Measurements from ENCODE around the gene SMIM26.
"Not testable (repeated sequence)": the region's sequence is repeated elsewhere in the genome, so short reads cannot be mapped to it uniquely, and the experiment has no call there.

The SMIM26 gene, protein sequence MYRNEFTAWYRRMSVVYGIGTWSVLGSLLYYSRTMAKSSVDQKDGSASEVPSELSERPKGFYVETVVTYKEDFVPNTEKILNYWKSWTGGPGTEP

DNA sequence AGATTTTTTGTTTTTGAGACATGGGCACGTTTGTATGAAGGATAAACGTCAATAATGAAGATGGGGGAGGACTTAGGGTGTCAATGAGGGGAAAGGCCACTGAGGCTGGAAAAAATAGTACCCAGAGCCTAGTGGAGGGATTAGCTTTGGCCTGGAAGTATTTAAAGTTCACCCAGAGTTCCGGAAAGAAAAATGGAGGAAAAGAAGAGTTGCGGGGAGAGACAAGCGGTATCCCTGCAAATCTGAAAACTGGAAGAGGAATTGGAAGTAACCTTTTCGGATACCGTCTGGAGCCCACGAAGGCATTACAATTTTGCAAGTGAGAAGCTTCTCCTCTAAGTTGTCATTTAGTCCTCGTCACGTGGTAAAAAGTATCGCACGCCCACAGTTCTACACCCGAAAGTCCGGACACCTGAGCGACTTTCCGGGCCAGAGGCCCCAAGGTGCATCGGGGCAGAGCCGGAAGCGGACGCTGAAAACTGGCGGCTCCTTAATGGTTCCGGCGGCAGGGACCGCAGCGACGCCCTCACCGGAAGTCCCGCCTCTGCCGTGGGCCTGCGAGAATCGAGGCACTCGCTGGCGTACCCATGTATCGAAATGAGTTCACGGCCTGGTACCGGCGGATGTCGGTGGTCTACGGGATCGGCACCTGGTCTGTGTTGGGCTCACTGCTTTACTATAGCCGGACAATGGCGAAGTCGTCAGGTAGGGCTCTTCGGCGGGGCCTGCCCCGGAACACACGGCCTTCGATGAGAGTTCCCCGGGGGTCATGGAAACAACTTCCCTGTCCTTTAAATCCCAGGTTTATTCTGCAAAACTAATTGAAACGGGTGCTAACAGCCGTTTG, at the start of gene SMIM26:
Gene SMIM26, plus strand, starts transcription at position 541 of the 847 bp plus-strand sequence. Its CDS starts 47 bp downstream, at position 588.
- DNase-seq = peak; percentile 96

DNA sequence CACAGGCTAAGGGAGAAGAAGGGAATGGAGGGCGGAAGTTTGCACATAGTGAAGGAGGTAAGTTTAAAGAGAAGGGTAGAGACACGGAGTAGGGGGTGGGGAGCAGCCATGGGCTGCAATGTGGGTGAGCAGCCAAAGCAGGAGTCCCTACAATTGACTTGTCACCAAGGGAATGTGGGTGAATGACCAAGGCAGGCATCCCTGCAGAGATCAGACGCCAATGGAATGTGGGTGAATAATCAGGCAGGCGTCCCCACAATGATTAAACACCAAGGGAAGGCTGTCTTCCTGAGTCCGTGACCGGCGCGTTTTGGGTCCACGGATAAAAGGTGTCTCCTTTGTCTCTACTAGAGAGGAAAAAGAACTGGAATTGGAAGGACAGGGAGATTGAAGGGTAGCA, 45.2 kb upstream of the SMIM26 start:
- not testable (repeated sequence) for DNase-seq

DNA sequence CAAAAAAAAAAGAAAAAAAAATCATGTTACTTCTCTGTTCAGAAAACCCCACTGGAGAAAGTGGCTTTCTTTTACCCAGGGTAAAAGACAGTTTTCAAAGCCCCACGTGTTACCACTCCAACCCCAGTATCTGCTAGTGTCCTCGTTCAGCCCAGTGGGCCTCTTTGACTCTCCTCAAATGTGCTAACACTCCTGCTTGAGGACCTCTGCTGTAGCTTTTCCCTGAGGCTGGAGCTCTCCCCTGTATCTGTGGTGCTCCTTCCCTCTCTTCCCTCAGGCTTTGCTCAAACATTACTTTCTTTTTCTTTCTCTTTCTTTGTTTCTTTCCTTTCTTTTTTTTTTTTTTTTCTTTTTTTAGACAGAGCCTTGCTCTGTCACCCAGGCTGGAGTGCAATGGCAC, 44.2 kb upstream of the SMIM26 start:
- no peak for DNase-seq

DNA sequence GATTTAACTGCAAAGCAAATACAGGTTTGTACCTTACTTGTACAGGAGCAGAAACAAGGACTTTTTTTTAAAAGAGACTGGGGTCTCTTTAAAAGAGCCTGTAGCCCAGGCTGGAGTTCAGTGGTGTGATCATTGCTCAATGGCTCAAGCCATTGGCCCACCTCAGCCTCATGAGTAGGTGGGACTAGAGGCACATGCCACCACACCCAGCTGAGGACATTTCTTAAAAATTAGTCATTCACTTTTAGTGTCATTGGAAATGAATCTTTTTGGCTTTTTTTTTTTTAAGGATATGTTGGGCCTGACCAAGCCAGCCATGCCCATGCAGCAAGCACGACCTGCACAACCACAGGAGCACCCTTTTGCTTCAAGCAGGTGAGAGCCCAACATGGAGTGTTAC, 42.6 kb upstream of the SMIM26 start:
- DNase-seq = no peak

DNA sequence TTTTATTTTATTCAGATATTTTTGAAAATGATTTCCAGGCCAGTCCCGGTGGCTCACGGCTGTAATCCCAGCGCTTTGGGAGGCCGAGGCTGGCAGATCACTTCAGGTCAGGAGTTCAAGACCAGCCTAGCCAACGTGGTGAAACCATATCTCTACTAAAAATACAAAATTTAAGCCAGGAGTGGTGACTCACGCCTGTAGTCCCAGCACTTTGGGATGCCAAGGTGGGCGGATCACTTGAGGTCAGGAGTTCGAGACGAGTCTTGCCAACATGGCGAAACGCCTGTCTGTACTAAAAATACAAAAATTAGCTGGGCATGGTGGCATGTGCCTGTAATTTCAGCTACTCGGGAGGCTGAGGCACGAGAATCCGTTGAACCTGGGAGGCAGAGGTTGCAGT, 40.5 kb upstream of the SMIM26 start:
- not testable (repeated sequence) for DNase-seq

DNA sequence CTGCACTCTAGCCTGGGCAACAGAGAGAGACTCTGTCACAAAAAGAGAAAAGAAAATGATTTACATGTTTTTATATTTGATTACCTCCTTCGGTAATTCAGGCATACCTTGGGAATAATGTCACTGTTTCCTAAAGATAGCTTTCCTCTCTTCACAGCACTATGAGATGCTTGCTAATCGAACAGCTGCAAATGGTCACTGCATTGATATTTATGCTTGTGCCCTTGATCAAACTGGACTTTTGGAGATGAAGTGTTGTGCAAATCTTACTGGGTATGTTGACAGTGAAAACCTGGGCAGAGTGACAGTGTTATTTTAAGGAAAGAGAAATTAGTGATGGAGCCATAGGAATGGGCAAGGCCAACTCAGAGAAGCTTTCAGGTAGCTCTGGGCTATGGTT, 39.9 kb upstream of the SMIM26 start:
- no peak for DNase-seq

DNA sequence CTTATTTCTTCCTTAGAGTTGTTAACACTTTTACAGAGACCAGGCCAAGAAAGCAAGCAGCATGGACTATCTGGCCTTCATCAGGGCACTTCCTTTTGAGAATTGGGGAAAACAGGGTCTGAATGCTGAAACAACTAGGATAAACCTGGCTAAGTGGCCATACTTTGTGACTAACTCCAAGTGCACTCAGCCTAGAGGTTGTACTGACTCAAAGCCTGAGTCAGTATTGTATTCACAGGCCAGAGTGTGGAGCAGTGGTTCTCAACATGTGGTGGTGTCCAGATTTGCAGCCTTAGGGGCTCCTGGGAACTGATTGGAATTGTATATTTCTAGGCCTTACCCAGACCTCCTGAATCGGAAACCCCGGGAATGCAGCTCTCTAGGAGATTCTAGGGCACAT, 39.4 kb upstream of the SMIM26 start:
- DNase-seq = no peak

DNA sequence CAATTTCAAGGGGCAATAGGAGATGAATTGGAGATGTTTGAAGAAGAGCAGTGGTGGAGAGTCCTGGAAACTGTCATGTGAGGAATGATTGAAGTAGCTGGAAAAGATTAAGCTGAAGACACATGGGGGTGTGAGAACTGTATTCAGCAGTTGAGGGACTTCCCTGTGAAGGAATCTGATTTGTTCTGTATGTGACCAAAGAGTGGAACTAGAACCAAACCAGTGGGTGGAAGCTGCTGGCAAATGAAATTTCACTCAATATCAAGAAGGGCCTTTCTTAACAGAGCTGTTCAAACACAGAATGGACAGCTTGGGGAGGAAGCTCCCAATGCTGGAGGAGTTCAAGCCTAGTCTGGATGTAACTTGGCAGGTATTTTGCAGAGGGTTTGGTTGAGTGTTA, 38.2 kb upstream of the SMIM26 start:
- DNase-seq = no peak

DNA sequence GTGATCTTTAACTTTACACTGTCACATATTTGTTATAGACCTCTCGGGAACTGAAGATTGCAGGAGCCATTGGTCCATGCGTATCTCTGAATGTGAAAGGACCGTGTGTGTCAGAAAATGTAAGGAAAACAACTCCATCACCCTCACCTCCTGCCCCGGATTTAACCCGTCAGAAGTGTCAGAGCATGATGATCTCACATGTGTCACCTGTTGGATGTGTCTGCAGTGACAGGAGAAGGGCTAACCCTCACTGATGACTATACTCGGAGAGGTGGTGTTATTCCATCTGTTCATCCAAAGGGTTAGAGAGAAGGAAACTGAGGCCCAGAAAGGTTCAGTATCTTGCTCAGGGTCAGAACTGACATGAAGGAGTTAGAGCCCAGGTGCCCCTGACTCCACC, 34.6 kb upstream of the SMIM26 start:
- DNase-seq = no peak

DNA sequence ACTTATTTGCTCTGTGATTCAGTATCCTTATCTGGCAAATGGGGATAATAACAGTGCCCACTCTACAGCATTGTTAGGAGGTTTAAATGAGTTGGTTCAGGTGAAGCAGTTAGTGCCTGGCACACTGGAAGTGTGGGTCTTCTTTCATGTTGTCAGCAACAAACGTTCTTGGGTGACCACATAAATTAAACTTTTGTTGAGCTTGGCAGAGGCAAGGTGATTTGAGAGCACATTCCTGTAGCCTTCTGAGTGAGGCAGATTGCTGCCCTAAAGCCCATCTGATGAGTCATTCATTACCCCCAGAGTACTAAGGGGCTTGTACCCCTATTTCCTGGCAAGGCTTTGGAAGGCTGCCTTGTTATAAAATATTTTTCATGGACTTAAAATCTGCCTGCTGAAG, 33.7 kb upstream of the SMIM26 start:
- DNase-seq = no peak

DNA sequence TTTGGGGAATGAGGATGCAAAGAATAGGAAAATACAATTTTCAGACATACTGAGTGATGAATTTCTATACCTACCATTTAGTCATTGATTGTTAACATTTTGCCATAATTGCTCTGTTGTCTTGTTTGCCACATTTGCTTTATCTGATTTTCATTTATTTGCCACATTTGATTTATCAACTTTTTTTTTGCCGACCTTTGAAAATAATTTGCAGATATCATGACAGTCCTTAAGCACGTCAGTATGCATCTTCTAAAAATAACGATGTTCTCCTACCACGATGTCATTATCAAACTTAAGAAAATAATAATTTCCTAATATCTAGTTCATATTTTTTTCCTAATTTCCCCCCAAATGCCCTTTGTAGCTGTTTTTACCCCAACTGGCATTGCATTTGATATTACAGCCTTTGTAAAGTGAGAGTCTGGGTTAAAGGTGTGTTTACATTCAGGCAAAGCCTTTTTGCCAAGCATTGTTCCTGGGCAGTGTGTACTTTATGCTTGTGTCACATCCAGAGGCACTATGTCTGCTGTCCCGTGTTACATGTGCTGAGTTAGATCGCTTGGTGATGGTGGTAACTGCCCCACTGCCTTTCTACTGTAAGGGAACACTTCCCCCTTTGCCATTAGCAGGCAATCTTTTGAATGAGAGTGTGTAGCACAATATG, 33.1 kb upstream of the SMIM26 start:
- no peak for DNase-seq

DNA sequence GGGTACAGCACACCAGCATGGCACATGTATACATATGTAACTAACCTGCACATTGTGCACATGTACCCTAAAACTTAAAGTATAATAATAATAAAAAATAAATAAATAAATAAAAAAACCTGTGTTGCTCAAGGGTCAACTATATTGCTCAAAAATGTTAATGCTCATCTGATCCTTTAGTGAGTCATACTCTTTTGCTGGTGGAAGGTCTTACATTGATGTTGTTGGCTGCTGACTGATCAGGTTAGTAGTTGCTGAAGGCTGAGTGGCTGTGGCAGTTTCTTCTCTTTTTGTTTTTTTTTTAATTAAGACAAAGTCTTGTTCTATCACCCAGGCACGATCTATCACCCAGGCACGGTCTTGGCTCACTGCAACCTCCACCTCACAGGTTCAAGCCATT, 29.6 kb upstream of the SMIM26 start:
- DNase-seq = no peak

DNA sequence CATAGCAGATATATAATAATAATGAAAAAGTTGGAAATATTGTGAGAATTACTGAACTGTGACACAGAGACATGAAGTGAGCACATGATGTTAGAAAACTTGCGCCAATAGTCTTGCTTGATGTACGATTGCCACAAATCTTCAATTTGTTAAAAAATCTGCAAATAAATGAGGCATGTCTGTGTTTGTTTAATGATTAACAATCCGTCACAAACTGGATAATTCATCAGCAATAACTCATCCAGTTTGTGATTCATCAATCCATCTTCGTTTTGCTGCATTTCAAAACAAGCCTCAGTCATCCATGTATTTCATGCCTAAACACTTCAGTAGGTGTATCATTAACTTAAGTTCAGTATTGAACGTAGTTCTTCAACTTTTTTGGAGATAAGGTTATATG, 25.5 kb upstream of the SMIM26 start:
- no peak for DNase-seq

DNA sequence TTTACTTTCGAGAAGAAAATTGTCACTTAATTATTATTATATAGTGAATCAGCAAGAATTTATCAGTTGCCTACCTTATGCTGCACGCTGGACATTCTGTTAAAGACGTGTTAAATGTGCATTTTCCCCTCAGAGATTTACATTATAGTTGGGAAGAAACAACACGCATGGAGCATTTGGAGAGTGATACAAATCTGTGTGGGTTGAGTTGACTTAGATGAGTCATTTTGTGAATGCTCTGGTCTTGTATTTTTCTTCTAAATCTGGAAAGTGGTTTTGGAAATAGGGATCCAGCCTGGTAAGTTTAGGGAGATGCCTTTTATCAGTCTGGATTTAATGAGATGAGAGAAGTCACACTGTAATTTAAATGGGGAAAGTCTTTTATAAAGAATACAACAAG, 24.0 kb upstream of the SMIM26 start:
- DNase-seq = no peak

DNA sequence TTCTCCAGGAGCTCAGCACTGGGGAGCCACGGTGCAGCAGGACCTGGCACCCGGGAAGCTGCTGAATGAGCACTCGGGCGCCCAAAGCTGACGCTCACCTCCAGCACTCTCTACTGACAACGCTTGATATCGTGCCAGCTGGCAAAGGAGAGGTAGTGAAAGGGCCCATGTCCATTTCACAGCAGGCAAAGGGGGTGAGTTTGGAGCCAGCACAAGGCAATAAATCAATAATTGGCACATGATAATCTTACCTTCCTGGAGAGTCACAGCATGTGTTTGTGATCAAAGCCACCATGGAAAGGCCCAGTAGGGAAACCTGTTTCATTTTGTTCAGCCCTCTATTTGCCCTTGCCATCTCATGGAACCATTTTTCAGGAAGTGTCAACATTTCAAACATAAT, 23.3 kb upstream of the SMIM26 start:
- no peak for DNase-seq

DNA sequence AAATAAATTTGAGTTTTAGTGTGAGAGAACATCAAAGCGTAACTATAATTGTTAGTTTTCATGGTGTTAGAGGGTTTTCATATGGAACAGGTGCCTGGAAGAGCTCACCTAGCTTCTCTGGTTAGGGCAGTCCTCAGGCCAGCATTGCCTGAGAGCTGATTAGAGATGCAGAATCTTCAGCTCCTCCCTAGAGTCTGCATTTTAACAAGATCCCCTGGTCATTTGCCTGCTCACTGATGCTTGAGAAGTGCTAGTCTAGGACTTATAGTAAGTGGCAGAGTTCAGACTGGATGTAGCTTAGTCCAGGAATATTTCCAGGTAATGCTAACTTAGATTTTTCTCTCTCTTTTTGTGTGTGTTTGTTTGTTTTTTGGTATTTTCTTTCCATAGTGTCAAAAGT, 21.7 kb upstream of the SMIM26 start:
- DNase-seq = no peak

DNA sequence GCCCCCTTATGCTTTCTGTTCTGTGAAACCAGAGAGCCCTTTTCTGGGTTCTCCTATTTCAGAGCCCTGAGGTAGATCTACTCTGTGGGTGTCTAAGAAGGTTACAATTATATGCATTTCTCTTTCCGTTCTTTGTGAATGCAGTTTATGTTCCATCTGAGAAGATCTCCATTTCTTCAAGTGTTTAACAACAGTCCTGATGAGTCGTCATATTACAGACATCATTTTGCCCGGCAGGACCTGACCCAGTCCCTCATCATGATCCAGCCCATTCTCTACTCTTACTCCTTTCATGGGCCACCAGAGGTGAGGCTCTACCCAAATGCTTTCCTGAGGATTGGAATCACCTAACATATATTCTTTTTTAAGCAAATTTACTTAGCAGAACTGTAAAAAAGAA, 18.8 kb upstream of the SMIM26 start:
- no peak for DNase-seq

DNA sequence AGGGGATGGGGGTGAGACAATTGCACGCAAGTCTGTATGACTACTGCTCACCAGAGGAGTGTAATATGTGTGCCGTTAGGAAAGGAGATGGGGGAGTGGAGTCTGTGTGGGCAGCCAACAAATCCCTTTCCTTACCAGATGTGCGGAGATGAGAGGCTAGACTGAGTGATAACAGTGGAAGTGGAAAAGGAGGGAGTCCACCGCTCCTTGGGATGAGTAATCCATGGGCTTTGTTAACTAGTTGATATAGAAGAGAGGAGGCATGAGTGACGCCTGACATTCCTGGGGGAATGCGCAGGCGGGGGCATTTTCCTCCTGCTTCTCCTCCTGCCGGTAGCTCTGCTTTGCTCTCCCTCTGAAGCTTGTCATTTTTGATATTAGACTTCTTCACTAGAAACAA, 13.5 kb upstream of the SMIM26 start:
- no peak for DNase-seq

DNA sequence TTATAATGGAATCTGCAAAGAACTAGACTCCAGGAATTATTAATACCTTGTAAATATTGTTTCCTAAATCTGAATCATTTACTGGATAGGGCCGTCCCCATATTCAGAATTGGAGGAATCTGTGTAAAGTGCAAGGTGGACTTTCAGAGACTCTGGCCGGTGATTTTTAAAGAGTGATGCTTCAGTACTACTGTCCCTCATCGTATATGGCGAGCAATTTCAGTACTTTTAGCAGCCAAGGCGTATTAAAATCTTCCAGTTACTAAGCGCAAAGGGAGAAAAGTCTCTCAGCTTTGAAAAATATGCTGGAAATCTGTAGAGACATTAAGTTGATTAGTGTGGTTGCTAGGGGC, 483 bp downstream of the SMIM26 start:
- DNase-seq = no peak

DNA sequence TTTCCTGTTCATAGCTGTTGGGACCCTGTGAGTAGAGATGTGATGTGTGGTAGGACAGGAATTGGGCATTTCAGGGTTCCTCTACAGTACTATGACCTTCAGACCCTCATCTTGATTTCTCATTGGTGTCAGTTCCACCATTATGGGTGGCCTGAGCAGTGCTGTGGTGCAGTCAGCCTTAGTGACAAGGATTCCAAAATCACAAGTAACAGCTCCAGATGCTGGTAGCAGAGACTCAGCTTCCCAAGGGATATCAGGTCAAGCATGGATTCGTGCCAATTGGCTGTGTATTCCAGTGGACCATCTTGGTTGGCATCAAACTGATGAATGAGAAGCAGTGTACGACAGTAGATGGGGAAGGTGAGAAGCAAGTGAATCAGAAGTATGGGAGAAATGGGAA, 3.8 kb downstream of the SMIM26 start:
- DNase-seq = no peak

DNA sequence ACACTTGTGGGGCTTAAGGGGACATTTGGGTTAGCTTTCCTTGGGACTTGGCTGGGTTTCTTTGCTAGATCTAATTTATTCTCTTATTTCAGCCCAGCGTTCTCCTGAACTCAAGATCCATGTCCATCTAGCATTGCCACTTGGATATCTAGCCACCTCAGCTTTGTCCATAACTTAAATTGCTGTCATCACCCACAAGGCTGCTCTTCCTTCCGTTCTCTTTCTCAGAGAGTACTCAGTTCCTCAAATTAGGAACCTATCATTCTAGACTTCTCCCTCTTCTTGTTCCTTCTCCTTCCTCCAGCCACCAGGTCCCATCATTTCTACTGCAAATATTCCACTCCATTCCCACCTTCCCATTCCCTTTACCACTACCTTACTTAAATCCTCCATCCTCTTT, 4.3 kb downstream of the SMIM26 start:
- DNase-seq = no peak

DNA sequence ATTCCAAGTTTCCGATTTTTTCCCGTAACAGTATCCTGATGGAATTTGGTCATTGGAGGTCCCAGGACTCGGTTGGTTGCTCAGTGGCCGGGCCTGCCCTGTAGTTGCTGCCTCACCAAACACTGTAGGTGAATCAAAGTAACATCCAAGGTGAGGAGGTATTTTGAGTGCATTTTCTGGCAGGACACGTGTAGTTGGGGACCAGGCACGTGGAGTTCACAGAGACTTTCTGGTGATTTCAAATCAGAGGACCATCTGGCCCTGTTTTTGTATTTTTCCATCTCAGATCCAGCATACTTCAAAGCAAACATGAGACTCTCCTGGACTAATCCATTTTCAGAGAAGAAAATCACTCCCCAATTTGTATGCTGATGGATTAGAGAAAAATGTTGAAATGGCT, 10.7 kb downstream of the SMIM26 start:
- peak; percentile 33 for DNase-seq

DNA sequence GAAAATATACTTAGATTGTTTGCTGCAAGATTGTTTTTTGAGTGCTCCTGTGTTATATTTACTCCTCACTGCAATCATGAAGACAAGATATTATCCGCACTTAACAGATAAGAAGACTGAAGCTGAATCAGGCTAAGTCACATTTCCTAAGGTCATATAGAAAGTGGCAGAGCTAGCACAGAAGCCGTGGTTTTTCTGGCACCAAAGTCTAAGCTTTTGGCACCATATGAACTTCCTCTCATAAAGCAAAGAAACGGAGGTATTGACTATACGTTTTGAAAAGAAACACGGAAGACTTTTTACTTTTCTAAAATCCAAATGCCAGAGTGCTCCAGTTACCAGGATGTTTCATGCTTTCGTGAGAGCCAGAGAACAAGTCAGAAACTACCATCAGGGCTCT, 11.3 kb downstream of the SMIM26 start:
- no peak for DNase-seq

DNA sequence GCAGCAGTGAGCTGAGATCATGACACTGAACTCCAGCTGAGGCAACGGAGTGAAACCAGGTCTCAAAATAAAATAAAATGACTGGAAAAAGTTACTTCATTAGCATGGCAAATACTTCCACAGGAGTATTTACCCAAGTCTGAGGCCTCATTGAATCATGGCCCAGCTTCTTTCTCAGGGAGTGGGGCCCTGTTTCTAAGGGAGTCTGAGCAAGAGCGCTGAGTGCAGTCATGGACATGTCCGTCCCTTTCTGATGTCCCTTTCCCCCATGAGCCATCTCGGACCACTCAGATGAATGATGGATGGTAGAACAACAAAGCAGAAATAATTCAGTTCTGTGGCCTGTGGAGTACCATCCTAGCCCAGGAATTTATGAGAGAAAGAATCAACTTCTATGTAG, 12.8 kb downstream of the SMIM26 start:
- DNase-seq = no peak

DNA sequence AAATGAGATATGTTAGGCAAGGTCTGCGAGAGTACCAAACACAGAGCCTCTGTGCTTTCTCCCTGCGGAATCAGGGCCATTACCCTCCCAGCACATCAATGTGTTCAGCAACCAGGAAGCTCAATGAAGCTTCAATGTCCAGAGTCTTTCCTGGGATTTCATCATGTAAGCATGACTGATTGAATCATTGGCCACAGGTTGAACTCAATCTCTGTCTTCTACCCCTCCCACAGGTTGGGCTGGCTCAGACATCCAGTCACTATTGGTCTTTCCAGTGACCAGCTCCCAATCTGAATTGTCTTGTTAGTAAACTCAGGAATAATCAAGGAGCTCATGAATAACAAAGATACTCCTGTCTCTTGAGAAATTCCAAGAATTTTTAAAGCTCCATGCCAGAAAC, 17.9 kb downstream of the SMIM26 start:
- DNase-seq = no peak

All from NCI-H2171 treated with DMSO at 0.1 percent for 48 hours (cell line).